IPS DF 4.7 (cell line): ENCODE data around the gene TMCC2.
"Not testable (repeated sequence)": the region's sequence is repeated elsewhere in the genome, so short reads cannot be mapped to it uniquely, and the experiment has no call there.

Source experiments
- DNase-seq: peaks from one replicate; pipeline ENCODE4 v3.0.0-alpha.2; 2013; ENCODE audit warnings: low spot score; ENCODE audit errors: extremely low read depth

Gene TMCC2

DNA sequence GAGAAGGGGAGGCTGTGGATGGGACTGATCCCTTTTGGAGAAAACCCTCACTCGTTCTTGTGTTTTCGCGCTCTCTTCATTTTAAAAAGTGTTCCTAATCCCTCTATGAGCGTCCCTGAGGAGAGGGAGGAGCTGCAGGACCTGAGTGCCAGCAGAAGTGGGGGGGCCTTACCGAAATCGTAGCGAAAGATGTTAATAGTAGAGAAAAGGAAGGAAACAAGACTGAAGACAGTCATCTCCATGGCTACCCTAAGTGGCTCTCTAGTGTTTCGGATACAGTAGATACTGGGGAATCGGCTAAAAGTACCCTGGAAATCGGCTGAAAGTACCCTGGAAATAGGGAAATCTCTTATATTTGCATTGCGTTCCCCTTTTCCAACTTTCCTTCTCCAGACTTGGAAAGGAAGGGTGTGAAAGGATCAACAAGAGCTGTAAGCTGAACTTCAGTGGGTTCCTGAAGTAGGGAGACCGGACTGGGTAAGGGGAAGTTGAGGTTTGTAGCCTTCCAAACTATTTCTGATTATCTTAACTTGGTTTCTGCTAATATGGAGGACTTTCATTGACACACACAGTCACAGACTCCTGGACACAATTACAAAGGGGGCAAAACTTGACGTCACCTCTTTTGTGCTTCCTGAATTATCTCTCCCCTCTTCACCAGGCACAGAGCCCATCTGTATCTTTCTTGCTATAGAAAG is 15.8 kb upstream of the TMCC2 start:
- no peak for DNase-seq

DNA sequence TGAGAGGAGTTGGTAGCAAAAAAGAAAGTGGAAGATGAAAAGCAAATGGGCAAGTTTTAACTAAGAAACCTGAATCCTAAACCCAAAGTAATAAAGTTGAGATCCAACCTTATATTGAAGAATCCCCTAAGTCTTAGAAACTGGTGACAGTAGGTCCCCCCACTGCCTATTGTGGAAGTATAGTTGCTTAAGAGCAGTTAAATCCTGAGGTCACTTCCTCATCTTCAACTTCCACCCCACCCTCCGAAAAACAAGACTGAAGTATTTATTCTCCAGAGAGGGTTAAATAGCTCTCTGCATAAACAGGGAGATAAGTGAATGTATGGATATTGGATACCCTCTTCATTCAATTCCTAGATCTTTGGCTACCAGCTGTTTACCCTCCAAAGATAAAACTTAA is 13.0 kb upstream of the TMCC2 start:
- DNase-seq = no peak

DNA sequence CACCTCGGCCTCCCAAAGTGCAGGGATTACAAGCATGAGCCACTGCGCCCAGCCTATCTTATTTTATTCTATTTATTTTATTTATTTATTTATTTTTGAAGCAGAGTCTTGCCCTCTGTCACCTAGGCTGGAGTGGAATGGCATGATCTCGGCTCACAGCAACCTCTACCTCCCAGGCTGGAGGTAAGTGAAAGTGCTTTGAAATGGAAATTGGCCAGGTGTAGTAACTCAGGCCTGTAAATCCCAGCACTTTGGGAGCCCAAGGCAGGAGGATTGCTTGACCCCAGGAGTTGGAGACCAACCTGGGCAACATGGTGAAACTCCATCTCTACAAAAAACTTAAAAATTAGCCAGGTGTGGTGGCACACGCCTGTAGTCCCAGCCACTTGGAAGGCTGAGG is 11.2 kb upstream of the TMCC2 start:
- DNase-seq = no peak

DNA sequence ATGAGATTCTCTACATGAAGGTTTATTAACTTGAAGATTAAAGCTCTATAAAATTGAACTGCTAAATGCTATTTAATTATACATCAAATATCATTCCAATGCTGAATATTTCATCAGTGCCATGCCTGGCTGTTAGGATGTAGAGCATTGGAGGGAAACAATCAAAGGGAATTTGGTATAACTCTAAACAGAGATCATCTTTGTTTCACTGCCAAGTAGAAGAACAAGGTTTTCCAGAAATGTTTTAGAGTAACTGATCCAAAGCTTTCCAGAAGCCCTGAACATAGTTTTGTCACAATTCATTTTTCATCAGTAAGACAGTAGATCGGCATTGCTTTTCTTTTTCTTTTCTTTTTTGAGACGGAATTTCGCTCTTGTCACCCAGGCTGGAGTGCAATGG is 10.3 kb upstream of the TMCC2 start:
- no peak for DNase-seq

DNA sequence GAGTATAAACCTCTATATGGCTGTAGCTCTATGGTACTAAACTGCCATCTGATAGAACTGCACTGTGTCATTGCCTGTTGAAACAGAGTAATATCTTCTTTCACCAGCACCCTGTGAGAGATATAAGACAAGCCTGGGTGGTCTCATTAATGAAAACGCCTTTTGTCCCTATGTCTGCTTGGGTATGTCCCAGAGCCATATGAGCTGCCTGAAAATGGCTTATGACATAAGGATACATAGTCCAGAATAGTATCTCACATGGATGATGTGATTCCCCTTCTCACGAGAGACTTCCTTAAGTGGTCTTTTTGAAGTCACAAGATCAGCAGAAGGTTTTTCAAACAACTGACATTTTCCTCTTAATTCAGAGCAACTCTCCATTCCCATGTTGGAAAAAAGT is 7.3 kb upstream of the TMCC2 start:
- no peak for DNase-seq

DNA sequence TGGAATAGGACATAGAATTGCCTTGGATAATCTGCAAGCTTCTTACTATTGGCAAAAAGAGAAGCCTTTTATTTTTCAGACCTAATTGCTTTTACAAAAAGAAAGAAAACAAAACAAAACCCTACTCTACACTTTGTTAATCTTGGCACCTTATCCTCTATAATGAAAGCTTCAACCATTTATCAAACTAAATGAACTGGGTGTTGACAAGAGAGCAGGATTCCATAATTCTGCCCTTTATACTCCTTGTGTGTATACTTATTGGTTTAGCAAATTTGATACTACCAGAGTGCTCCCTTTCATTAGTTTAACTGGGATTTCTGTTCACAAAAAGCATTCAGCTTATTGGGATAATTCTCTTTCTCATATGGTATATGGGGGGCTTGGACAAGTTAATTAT is 3.0 kb upstream of the TMCC2 start:
- DNase-seq = no peak

DNA sequence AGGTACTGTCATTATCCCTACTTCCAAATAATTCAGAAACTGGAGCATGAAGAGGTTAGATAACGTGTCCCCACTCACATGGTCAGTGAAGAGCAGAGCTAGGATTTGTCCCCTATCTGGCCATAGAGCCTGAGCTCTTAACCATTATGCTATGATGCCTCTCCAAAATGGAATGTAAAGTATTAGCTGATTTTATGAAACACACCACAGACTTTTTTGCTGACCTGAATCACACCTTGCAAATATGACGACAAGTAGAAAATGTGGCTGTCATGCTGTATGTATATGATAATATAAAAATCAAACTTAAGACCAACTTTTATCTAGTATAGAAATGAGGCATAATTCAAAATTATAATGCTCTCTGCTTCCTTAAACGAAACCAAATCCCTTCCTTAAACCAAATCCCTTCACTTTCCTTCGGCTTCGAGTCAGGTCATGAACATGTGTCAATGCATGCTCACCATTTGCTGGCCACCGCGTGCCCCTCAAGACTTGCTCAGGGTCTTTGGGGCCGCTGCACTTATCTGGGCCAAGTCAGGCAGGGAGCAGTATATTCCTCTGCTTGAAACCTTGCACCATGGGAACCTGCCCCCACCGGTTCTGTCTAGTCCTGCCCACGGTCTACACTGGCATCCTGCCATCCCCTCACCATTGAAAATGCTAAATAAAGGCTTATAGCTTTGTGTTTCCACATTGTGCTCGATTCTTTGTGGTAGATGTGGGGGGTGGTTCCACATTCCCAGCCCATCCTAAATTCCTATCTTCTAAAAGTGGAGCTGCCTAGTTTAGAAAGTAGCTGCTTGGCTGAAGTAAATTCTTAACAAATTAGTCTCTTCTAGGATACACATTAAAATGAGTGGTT is 1.6 kb upstream of the TMCC2 start:
- DNase-seq = no peak

DNA sequence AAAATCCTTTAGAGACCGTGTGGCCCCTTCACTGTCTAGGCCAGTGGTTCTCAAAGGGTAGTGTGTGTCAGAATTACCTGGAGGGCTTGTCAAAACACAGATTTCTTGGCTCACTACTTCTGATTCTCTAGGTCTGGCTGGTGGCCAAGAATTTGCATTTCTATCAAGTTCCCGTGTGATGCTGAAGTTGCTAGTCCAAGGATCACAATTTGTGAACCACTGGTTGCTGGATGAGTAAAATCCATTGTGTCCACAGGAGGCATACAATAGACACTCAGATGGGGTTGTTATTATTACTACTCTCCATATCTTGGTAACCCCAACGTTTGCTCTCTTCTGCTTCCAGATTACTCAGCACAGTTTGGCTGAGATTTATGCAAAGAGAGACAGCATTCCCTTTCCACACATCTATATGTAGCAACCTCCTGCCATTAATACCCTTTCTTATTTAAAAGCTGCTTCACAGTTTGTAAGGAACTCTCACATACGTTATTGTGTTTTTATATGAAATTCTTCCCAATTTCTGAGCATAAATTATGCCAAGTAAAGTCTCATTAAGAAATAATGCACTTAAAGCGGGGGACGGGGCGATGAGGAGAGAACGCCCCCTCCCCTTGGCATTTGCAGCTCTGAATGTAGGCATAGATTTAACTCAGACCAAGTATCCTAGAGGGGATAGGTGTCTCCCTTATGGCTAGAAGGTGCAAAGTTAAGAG is 720 bp upstream of the TMCC2 start:
- DNase-seq = no peak

DNA sequence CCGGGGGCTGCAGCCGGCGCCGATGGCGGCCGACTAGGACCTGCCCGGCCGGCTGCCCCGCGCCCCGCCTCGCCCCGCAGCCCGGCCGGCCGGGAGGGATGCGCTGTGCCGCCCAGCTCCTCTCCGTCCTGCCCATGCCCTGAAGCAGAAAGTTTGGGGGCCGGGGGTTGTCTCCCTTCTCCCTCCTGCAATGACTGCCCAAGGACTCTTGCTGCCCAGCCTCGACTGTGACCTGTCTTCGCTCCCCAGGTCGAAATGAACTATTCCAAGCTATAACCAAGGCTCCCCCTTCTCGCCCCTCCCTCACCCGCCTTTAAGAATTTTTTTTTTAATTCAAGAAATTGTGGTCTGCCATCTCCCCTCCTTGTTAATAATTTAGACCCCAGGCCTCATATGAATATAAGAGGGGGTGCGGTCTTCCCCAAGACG is 361 bp downstream of the TMCC2 start:
- no peak for DNase-seq

DNA sequence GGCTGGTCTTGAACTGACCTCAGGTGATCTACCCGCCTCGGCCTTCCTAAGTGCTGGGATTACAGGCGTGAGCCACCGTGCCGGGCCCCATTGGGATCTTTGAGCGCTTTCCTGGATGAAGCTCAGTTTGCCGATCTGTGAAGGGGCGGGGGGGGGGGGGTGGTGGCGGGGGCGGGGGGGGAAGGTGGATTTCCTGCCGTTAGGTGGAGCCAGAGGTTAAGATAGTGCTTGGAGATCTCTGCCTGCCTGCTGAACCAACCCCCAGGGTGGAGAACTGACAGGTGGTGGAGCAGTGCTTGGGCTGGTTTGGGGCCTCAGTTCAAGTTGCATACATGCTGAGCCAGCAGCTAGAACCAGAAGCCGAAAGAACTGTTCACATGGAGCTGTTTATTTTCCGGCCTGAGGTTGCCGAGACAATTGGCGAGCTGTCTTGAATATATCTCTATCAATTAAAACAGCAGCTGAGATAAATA is 1.7 kb downstream of the TMCC2 start:
- no peak for DNase-seq

DNA sequence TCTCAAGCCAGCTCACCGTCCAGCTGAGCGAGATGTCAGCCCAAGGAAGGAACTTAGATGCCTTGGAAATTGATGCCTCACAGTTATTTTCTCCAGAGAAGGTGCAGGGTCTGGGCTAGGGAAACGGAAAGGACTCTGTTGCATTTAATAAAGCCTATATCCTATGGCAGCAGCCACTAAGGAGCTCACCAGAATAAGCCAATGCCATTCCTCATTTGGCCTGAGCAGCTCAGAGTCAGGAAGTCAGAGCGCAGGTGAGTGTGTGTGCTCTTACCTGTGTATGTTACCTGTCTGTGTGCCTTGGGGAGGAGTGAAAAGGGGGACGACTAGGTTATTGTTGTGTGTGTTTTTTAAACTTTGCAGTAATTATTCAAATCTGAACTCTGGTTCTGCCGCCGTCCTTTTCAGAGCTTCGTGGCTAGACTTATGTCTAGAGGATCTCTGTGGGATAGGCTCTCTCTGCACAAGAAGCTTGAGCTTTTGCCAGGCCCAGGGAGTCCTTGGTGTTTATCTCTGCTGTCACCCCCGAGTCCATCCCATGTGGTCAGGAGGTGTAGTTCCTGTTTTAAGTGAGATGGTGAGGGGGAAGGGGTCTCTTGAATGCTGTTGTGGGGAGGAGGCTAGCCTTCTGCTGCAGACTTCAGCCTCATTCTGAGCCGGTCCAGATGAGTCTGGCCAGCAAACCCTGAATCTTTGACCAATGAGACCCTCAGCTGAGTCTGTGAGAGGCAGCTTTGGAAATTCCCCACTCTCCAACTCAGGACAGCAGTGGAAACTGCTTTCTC is 2.4 kb downstream of the TMCC2 start:
- DNase-seq = no peak

DNA sequence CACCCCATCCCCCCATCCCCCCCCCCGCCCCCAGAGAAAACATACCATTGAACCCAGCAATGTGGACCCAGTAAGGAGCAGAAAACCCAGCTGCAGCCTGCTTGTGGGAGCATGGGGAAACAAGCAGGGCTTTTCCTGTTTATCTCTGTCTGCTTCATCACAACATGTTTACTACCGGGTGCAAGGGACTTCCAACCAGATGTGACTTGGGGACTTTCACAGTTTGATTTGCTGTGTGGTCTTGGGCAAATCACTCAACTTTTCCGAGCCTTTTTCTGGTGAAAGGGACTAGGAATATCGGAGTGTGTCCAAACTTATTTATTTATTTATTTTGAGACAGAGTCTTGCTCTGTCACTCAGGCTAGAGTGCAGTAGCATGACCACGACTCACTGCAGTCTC is 3.2 kb downstream of the TMCC2 start:
- no peak for DNase-seq

DNA sequence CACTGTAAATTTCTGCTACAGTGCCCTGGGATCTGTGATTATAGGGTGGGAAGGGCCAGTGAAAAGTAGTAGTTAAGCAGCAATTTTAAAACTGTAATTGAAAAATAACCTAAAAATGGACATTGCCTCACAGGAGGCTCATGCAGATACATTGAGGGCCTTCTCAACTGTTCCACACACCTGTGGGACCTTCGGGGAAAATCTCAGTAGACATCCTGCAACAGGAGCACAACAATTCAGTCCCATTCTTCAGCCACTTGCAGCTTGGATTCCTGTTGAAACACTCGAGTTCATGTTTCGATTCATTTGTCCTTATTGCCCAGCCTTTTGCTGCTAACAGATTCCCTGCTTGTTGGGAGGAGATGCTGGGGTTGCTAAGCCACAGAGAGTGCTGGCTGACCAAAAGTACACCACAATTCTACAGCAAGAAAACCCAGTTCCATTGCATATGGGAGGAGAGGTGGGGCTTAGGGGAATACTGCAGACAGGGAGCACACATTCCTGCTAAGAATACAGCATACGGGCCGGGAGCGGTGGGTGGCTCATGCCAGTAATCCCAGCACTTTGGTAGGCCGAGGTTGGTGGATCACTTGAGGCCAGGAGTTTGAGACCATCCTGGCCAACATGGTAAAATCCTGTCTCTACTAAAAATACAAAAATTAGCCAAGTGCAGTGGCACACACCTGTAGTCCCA is 4.5 kb downstream of the TMCC2 start:
- no peak for DNase-seq

DNA sequence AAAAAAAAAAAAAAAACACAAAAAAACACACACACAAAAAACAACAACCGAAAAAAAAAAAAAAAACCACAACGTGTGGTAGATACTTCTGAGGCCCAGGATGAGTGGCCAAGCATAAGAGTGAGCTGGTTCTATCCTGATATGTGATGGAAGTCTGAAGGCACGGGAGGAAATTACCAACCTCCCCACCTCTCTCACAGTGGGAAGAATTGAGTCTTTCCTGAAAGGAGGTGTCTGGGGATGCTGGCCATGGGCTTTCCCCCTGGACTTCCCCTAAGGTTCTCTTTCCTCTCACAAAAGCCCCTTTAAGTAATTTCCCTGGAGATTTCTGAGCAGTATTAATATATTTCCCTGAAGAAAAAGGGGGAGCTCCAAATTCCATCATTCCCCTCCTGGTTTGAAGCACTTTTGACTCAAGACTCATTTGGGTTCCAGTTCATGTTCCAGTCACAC is 5.2 kb downstream of the TMCC2 start:
- DNase-seq = no peak

DNA sequence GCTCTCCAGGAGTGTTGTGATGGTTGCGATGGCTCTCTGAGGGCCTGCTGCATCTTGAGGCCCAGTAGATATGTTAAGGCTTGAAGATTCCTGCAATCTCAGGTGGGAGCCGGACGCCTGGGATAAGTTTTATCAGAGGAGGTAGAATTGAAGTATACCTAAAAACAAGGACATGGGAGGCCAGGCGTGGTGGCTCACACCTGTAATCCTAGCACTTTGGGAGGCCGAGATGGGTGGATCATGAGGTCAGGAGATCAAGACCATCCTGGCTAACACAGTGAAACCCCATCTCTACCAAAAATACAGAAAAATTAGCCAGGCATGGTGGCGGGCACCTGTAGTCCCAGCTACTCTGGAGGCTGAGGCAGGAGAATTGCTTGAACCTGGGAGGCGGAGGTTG is 6.2 kb downstream of the TMCC2 start:
- not testable (repeated sequence) for DNase-seq

DNA sequence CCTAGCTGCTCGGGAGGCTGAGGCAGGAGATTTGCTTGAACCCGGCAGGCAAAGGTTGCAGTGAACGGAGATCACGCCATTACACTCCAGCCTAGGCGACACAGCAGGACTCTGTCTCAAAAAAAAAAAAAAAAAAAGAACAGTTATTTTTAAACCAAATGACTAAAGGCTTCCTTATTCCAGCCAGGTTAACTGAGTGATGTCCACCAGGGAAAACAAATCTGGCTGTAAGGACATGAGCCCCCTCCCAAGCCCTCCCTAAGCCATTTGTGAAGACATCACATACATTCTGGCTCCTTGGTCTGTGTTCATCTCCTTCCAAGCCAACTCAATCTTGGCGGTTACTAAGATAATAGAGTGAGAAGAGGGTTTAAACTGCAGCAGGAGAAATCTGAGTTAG is 8.2 kb downstream of the TMCC2 start:
- no peak for DNase-seq

DNA sequence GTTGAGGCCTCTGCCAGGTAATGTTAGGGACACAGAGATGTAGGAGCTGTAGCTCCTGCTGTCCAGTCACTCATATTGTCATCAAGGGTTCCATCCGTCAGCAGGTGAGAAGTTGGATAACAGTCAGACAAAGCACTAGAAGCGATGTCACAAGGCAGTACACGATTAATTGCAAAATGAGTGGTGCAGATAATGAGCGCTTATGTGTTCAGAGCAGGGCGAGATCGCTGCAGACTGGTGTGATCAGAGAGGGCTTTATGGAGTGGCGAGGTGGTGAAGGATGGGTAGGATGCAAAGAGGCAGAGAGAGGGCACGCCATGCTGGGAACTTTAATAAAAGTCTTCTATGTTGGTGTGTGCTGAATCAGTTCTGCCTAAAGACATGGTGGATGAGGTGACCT is 8.8 kb downstream of the TMCC2 start:
- DNase-seq = no peak

DNA sequence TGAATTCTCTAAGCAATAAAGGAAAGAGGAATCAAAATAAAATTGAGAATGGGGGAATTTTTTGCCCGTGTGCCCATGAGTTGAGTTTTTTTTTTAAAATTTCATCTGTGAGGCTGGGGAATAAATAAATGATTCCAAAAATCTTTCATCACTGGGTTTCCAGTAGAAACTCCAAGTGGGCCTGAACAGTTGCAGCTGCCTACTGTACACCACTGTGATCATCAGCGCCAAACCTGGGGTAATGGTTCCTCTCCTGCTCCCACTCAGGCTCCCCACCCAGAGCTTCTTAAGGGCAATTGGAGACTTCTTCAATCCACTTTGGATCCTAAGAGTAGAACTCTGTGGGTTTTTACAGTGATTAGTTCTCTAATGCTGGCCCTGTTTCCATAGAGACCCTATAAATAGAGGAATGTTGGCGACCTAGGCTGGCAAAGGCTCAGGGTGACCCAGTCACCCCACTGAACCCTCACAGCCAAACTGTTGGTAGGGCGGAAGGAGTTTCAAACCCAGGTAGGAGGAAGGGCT is 9.3 kb downstream of the TMCC2 start:
- no peak for DNase-seq

DNA sequence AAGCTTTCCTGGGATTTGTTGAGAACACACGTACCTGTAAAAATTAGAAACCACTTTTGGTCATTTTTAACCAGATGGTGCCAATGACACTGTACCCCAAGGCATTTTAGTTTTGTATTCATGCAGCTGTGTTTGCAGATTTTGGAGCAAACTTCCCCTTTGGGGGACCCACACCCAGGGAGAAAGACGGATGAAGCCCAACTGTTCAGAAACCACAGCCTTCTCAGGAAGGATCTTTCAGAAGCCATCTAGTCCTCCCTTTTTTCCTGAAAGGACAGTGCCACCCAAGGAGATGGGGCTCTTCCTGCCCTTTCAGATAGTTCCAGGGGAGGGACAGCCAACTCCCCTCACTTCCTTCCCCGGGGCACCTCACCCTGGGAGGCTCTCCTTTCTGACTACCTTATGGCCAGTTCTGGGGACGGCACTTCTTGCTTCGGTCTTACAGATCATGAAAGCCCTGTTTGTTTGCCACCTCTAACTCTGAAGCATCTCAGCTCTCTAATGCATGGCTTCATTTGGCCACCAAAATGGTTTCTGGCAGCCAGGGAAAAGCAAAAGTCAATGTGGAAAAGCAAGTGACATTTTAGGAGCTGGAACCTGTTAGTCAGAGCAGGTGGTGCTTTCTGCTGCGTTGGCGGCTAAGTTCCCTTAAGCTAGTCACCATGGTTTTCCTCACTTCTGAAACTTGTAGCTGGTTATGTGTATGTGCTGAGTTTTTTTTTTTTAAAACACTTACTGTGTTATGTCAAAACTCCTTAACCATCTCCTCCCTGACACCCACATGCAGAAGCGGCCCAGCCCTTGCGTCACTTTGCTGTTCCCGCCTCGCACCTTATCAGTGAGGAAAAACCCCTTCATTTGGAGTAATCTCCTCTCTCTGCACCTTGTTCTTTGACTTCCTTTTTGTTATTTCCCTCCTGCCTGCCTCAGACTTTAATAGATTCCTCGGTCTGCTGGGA is 10.1 kb downstream of the TMCC2 start:
- no peak for DNase-seq
